CD8-positive, alpha-beta memory T cell (primary cell): Measurements from ENCODE around the gene MRPS25. TPM values are rescaled to one million over a fixed set of nuclear protein-coding genes. Genes with fewer than 3 reads are reported as not detected.

Source experiments
- CTCF ChIA-PET: fragments of 350-600 bp; sonication (Branson Sonifier 250); formaldehyde crosslinking; loops from one replicate; lab custom pipeline; 2021; ENCODE audit warnings: antibody characterized with exemption; lab: Charles Lee
- POLR2A ChIA-PET: fragments of 350-600 bp; sonication (Branson Sonifier 250); formaldehyde crosslinking; loops from one replicate; lab custom pipeline; 2021; ENCODE audit warnings: antibody characterized with exemption; lab: Charles Lee
- DNase-seq, 5 donors: peaks; one replicate each; pipeline versions ENCODE4 v3.0.0 to v3.0.0-alpha.2; 2020 to 2022; ENCODE audit warnings: mixed read lengths in 1 of 5
- H3K27ac ChIP-seq: one replicate; pipeline ENCODE4 v1.7.0; 2013; ENCODE audit warnings: low read depth, mild to moderate bottlenecking, low read length, moderate library complexity
- H3K27me3 ChIP-seq: 2 replicates; pipeline ENCODE4 v1.7.0; 2013; ENCODE audit warnings: low read length, mild to moderate bottlenecking; ENCODE audit not compliant: insufficient read depth, poor library complexity, severe bottlenecking
- H3K36me3 ChIP-seq: 2 replicates; pipeline ENCODE4 v1.7.0; 2013; ENCODE audit warnings: mild to moderate bottlenecking, low read length, moderate library complexity; ENCODE audit not compliant: insufficient read depth
- H3K4me1 ChIP-seq: 2 replicates; pipeline ENCODE4 v1.7.0; 2013; ENCODE audit warnings: mild to moderate bottlenecking, low read length, moderate library complexity; ENCODE audit not compliant: insufficient read depth
- H3K4me3 ChIP-seq: 2 replicates; pipeline ENCODE4 v1.7.0; 2013; ENCODE audit warnings: mild to moderate bottlenecking, low read length
- H3K9me3 ChIP-seq: 2 replicates; pipeline ENCODE4 v1.7.0; 2013; ENCODE audit warnings: mild to moderate bottlenecking, low read length
- H3K27ac Mint-ChIP-seq, 8 donors: one replicate each; pipeline ENCODE4 v1.8.0; 2020 to 2021; ENCODE audit warnings: mixed read lengths in 8 of 8, mild to moderate bottlenecking in 6 of 8, inconsistent platforms in 3 of 8, moderate library complexity in 3 of 8
- H3K27me3 Mint-ChIP-seq, 2 donors: one replicate each; pipeline ENCODE4 v1.8.0; 2020 to 2021; ENCODE audit warnings: mixed read lengths in 2 of 2, mild to moderate bottlenecking in 1 of 2, moderate library complexity in 1 of 2
- H3K36me3 Mint-ChIP-seq, 3 donors: one replicate each; pipeline ENCODE4 v1.8.0; 2020 to 2021; ENCODE audit warnings: mixed read lengths in 3 of 3, inconsistent platforms in 1 of 3, mild to moderate bottlenecking in 1 of 3
- H3K4me1 Mint-ChIP-seq, 3 donors: one replicate each; pipeline ENCODE4 v1.8.0; 2020 to 2021; ENCODE audit warnings: mixed read lengths in 3 of 3, inconsistent platforms in 1 of 3, mild to moderate bottlenecking in 1 of 3
- H3K4me3 Mint-ChIP-seq, 7 donors: one replicate each; pipeline ENCODE4 v1.8.0; 2020 to 2021; ENCODE audit warnings: mixed read lengths in 7 of 7, mild to moderate bottlenecking in 6 of 7, moderate library complexity in 4 of 7, inconsistent platforms in 2 of 7
- H3K9me3 Mint-ChIP-seq, 5 donors: one replicate each; pipeline ENCODE4 v1.8.0; 2020 to 2022; ENCODE audit warnings: mixed read lengths in 5 of 5, mild to moderate bottlenecking in 3 of 5, moderate library complexity in 2 of 5, inconsistent platforms in 1 of 5
- polyA plus RNA-seq: library from polyadenylated mRNA; unstranded; fragments of 300-500 nt; fragmentation: Illumina TruSeq; gene quantifications from one replicate; pipeline ENCODE4 v1.2.3, GENCODE V29; 2021
- total RNA-seq, 2 experiments: library from RNA; stranded (reverse); gene quantifications; one replicate each; pipeline ENCODE4 v1.2.3, GENCODE V29; 2021

Gene MRPS25
- total and polyA plus RNA-seq, 3 experiments from 2014 or later: 20.2 to 84.7 (median 82.7) TPM

DNA sequence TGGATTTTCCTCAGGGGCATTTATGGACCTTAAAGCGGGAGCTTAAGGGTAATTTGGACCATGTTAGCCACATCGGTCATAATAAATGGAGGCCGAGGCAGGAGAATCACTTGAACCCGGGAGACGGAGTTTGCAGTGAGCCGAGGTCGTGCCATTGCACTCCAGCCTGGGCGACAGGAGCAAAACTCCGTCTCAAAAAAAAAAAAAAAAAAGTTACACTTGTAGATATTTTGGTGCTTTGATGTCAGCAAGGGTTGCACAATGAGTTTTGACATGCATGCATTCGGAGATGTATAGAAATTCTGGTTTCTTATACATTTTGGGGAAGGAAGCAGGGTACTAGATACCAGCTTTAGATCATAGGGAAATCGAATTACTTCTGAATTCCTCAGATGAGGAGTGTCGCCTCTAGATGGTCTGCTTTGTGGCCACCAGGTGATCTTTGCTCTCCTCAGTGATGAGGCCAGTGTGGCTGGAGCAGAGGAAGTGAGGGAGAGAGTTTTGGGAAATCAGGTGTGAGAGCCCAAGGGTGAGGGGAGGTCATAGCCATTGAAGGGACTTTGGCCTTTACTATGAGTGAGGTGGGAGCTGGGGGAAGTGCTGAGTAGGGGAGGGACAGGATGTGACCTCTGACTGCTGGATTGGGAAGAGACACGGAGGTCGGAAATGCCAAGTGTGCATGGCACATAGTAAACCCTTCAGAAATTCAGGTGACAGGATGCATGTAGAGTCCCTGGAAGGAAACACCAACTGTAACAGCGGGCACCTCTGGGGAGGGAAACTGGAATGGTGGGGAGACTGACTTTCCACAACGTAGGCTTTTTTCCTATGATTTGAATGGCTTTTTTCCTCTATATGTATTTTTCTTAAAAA, 42.2 kb upstream of the MRPS25 start:
- DNase-seq: no peak
- H3K9me3 Mint-ChIP-seq: no peaks in the 10 kb centered on the region

DNA sequence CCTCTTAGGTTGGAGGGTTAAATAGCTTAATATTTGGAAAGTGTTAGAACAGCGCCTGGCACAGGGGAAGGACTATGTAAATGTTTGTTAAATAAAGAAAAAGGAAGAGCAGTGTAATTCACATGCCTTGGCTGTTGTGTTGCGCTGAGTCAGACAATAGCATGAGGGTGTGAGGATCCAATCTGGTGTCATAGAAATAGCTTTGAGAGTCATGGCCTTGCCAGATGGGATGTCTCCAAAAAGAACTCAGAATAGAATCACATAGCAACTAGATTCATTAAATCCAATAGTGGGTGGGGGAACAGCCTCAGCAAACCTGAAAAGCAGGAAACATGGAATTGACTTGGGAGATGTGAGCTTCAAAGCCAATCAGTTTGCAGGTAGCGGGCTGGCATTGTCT, 37.7 kb upstream of the MRPS25 start:
- Mint-ChIP-seq H3K27me3 (peaks cover 8 to 15% of the 10 kb centered on the region in 2 donors), H3K4me3 (no peak overlapping the region), H3K36me3 (peaks cover 0 to 13% (median 2%) of the 10 kb centered on the region in 3 donors), H3K27ac (peak overlapping the region in 1 of 8 donors; percentile 8), H3K9me3 (peaks cover 0 to 5% (median 0%) of the 10 kb centered on the region in 5 donors), H3K4me1 (peaks cover 18 to 19% (median 19%) of the 10 kb centered on the region in 3 donors)
- Histone ChIP-seq H3K27ac (no peak overlapping the region), H3K4me1 (peaks cover 14% of the 10 kb centered on the region), H3K36me3 (no peaks in the 10 kb centered on the region), H3K9me3 (no peaks in the 10 kb centered on the region), H3K4me3 (no peak overlapping the region), H3K27me3 (no peaks in the 10 kb centered on the region)
- CTCF ChIA-PET: no interaction called here
- no peak for DNase-seq
- POLR2A ChIA-PET: no interaction called here

More for the DNA sequence above, 42.2 kb upstream of the MRPS25 start:
- H3K27ac ChIP-seq: no peak overlapping the region
- H3K27me3 ChIP-seq: no peaks in the 10 kb centered on the region
- H3K36me3 ChIP-seq: no peaks in the 10 kb centered on the region
- no peak overlapping the region for H3K4me3 ChIP-seq
- H3K9me3 ChIP-seq: no peaks in the 10 kb centered on the region
- Mint-ChIP-seq H3K27me3 (peaks cover 5 to 22% of the 10 kb centered on the region in 2 donors), H3K4me3 (no peak overlapping the region), H3K4me1 (peaks cover 0 to 4% (median 3%) of the 10 kb centered on the region in 3 donors), H3K27ac (peak overlapping the region in 1 of 8 donors; percentile 31), H3K36me3 (no peaks in the 10 kb centered on the region)
- ChIA-PET CTCF (interaction anchor here (0.6 to 5.9 kb wide), 6 partner anchors 8 to 300 kb away, joined by 3 to 44 read pairs (median 4); partner anchors contain the start of gene RBSN), POLR2A (no interaction called here)
- H3K4me1 ChIP-seq: no peaks in the 10 kb centered on the region

DNA sequence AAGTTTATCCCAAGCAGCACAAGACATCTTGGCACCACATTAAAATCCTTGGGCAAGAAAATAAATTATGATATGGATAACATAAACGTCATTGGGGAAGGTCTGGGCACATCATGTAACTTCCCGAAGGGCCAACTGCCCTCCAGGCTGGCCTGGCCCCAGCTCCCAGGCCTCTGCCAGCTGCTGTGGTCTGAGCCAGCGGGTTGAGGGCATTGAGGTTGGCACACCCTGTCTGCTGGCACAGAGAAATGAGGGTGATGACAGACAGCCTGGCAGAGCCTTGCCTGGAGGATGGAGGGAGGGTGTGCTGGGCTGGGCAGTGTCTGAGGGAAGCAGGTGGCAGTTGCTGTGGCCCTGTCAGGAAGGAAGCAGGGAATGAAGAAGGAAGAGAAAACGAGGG, 37.1 kb upstream of the MRPS25 start:
- Mint-ChIP-seq H3K9me3 (peaks cover 0 to 5% (median 0%) of the 10 kb centered on the region in 5 donors), H3K4me1 (peaks cover 23 to 25% (median 23%) of the 10 kb centered on the region in 3 donors), H3K27me3 (peaks cover 8 to 15% of the 10 kb centered on the region in 2 donors), H3K4me3 (peak overlapping the region in 1 of 7 donors; percentile 34), H3K36me3 (peaks cover 0 to 15% (median 2%) of the 10 kb centered on the region in 3 donors), H3K27ac (no peak overlapping the region)
- Histone ChIP-seq H3K4me3 (no peak overlapping the region), H3K27ac (no peak overlapping the region), H3K36me3 (no peaks in the 10 kb centered on the region), H3K27me3 (no peaks in the 10 kb centered on the region), H3K9me3 (no peaks in the 10 kb centered on the region), H3K4me1 (peaks cover 18% of the 10 kb centered on the region)
- ChIA-PET CTCF (no interaction called here), POLR2A (no interaction called here)
- no peak for DNase-seq

DNA sequence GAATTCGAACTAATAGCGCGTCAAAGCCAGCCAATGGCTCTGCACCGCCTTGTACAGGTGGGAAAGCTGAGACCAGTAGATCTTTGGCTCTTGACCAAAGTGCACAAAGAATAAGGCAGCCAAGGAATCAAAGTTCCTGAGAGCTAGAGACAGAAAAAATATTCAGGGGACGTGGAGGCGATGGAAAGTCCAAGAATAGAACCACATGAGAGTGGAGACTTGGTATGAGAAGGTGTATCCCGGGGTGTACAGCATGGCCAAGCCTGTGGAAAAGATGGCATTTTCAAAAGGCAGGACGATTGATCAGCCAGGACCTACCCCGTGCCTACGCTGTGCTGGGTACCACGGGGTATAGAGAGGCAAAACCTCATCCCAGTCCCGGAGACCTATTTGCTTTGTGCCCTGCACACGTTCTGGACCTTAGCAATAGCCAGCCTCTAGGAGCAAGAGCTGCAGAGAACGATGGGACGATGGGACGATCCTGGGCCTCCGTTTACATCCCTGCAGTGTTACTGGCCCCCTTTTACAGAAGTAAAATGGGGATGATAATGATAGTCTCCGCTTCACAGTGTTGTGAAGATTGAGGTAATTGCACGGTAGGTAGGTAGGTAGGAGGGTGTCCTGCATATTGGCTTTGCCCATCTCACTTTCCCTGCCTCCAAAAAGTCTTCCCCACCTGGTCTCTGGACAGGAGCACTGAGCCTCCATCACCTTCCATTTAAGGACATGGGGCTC, 34.4 kb upstream of the MRPS25 start:
- DNase-seq: peak in 1 of 5 donors; percentile 51
- H3K4me1 Mint-ChIP-seq: peaks cover 23 to 34% (median 30%) of the 10 kb centered on the region in 3 donors
- peaks cover 0 to 38% (median 7%) of the 10 kb centered on the region in 3 donors for H3K36me3 Mint-ChIP-seq
- Histone ChIP-seq H3K36me3 (peaks cover 14% of the 10 kb centered on the region), H3K4me3 (peak overlapping the region; percentile 95), H3K4me1 (peaks cover 18% of the 10 kb centered on the region), H3K27me3 (no peaks in the 10 kb centered on the region), H3K27ac (peak overlapping the region; percentile 98), H3K9me3 (no peaks in the 10 kb centered on the region)
- H3K4me3 Mint-ChIP-seq: peak overlapping the region; percentile 91 to 97 (median 95)
- peak overlapping the region; percentile 91 to 100 (median 98) for H3K27ac Mint-ChIP-seq
- CTCF ChIA-PET: interaction anchor here (1.0 to 2.2 kb wide), 4 partner anchors 8 to 34 kb away, joined by 4 to 7 read pairs (median 4); partner anchors contain the start of gene MRPS25
- peaks cover 4 to 8% of the 10 kb centered on the region in 2 donors for H3K27me3 Mint-ChIP-seq
- POLR2A ChIA-PET: interaction anchor here (0.6 to 2.4 kb wide), 8 partner anchors 10 to 448 kb away, joined by 3 to 19 read pairs (median 5); partner anchors contain the start of genes CAPN7, CCDC174, MRPS25 and NR2C2
- H3K9me3 Mint-ChIP-seq: peaks cover 0 to 5% (median 0%) of the 10 kb centered on the region in 5 donors

DNA sequence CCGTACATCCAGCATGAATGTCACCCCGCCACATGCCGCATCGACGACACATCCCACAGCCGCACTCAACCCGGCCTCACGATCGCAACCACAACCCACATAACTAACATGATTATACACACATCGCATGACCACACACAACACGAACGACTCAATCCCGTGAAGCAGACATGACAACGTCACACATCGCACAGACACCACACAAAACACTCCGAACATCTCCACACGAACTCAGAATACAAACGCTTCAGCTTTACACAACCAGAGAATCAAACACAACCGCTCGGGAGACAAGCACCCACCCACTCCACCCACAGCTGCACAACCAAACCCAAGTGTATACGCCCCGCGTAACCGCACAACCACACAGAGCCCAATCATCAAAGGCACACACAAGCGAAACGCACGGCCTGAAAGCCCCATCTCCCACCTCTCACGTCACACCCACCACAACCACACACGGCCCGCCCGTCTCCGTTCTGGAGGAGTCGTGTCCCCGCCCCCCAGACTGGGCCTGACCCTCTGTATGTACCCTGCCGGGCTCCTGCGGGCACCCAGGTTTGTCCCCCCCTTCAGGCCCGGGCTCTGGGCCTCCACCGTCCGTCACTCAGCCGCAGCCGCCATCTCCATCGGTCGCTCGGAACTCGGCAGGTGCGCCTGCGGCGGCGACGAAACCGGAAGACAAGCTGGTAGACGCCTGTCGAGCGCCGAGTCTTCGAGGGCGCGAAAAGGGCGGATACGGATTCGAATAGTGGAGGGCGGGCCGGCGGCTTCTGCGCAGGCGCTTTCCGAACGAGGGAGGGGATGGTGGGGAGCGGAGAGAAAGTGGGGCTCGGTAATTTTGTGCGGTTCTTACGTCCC, 33.6 kb upstream of the MRPS25 start, which contains the start of gene RBSN:
Gene RBSN (minus strand): TSS at position 646 of the 861 bp plus-strand sequence. CDS start 3,028 bp downstream, outside the sequence.
- Mint-ChIP-seq H3K27me3 (peaks cover 4 to 8% of the 10 kb centered on the region in 2 donors), H3K4me1 (peaks cover 23 to 34% (median 30%) of the 10 kb centered on the region in 3 donors), H3K9me3 (peaks cover 0 to 5% (median 0%) of the 10 kb centered on the region in 5 donors), H3K36me3 (peaks cover 0 to 46% (median 7%) of the 10 kb centered on the region in 3 donors), H3K4me3 (peak within 1 kb of the TSS; percentile 91 to 97 (median 95)), H3K27ac (peak within 1 kb of the TSS; percentile 91 to 100 (median 98))
- ChIA-PET POLR2A (interaction anchor here (0.6 to 2.4 kb wide), 11 partner anchors 10 to 447 kb away, joined by 3 to 19 read pairs (median 4); partner anchors contain the start of genes CAPN7, CCDC174, EAF1 and MRPS25), CTCF (interaction anchor here (0.8 to 2.2 kb wide), 8 partner anchors 9 to 50 kb away, joined by 3 to 7 read pairs (median 4); partner anchors contain the start of gene MRPS25)
- Histone ChIP-seq H3K27ac (peak within 1 kb of the TSS; percentile 98), H3K9me3 (no peaks in the 10 kb centered on the region), H3K27me3 (no peaks in the 10 kb centered on the region), H3K4me1 (peaks cover 18% of the 10 kb centered on the region), H3K4me3 (peak within 1 kb of the TSS; percentile 95), H3K36me3 (peaks cover 20% of the 10 kb centered on the region)
- DNase-seq: peak; percentile 94 to 97 (median 95)

DNA sequence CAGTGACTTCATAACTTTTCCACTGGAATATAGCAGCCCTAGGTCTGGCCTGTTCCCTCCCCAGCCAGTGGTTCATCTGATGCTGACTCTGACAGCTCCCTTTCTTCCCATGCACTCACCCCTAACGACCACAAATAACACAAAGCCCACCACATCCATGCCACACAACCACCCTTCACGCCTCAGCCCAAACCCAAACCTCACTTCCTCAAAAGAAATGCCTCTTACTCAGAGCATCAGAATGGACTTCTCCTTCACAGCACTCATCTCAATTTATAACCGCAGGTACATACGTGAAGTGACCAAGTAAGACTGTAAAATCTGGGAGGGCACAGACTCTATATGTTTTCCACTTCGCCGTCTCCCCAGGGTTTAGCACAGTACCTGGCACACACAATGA, 32.8 kb upstream of the MRPS25 start:
- Histone ChIP-seq H3K27me3 (no peaks in the 10 kb centered on the region), H3K27ac (peak overlapping the region; percentile 98), H3K4me3 (peak overlapping the region; percentile 95), H3K4me1 (peaks cover 18% of the 10 kb centered on the region), H3K9me3 (no peaks in the 10 kb centered on the region), H3K36me3 (peaks cover 20% of the 10 kb centered on the region)
- peaks cover 4 to 8% of the 10 kb centered on the region in 2 donors for H3K27me3 Mint-ChIP-seq
- H3K9me3 Mint-ChIP-seq: peaks cover 0 to 5% (median 0%) of the 10 kb centered on the region in 5 donors
- peaks cover 23 to 34% (median 30%) of the 10 kb centered on the region in 3 donors for H3K4me1 Mint-ChIP-seq
- ChIA-PET CTCF (interaction anchor here (0.9 to 1.0 kb wide), 2 partner anchors 8 to 10 kb away, joined by 3 to 4 read pairs; no protein-coding TSS in a partner anchor), POLR2A (interaction anchor here (1.0 to 2.4 kb wide), 4 partner anchors 33 to 446 kb away, joined by 3 to 19 read pairs (median 12); partner anchors contain the start of genes CCDC174, MRPS25 and NR2C2)
- H3K27ac Mint-ChIP-seq: peak overlapping the region; percentile 91 to 100 (median 98)
- H3K36me3 Mint-ChIP-seq: peaks cover 0 to 54% (median 9%) of the 10 kb centered on the region in 3 donors
- H3K4me3 Mint-ChIP-seq: peak overlapping the region; percentile 91 to 97 (median 95)
- DNase-seq: peak in 3 of 5 donors; percentile 18 to 53 (median 28)
